Stimulated activated CD8-positive, alpha-beta memory T cell treated with anti-CD3 and anti-CD28 coated beads, Interleukin-4, amount 100 ng/mL, for 1 hour (primary cell): ENCODE results near the gene OSBPL6.
"Not testable (repeated sequence)": the region's sequence is repeated elsewhere in the genome, so short reads cannot be mapped to it uniquely, and the experiment has no call there.

Experiments used
- DNase-seq, 2 donors: peaks; one replicate each; pipeline ENCODE4 v3.0.0-alpha.2; 2020; ENCODE audit warnings: low read depth in 2 of 2, low spot score in 1 of 2

Gene OSBPL6

DNA sequence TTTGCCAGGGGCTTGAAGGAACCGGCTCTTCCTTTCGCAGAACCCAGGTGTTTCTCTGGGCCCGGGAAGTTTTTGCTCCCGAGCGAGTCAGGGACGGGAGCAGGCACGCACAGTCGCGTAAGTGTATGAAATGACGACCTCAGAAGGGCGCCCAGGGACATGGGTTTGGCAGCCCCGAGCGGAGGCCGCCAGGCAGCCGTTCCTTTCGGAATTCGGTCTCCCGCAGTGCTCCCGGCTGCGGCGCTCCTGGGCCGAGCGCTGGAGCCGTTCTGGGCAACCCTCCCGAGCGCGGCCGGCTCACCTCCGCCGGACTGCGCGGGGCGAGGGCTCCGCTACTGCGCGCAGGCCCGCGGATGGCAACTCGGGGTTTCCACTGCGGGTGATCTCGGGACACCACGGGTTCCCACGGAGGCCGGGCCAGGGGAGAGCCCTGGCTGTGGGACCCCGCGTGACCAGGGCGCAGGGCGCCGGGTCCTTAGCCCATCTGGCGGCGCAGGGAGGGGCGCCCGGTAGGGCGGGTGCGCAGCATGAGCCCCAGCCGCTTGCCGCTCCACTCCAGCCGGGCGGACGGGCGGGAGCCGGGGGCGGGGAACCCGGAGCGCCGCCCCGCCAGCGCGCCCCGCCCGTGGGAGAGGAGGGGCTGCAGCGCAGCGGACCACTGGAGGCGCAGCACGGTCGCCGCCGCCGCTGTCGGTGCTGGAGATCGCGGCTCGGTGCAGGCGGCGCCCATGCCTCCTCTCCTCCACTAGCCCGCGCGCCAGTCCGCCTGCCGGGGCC, at the start of gene OSBPL6:
Gene OSBPL6, plus strand, starts transcription at position 690 of the 777 bp plus-strand sequence. CDS start 111,673 bp downstream, outside the sequence.
- DNase-seq = peak in 1 of 2 donors; percentile 4

DNA sequence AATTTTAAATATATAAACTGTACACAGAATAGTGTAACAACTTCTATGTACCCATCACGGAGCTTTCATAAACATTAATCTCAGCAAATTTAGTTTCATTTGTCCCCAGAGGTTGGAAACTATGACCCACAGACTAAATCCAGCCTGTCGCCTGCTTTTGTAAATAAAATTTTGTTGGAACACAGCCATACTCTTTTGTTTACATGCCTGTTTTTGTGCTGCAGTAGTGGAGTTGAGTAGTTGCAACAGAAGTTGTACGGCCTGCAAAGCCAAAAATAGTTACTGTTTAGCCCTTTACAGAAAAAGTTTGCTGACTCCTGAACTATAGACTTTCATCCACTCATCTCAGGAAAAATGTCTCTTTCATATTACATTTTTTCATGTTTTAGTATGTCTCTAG, 42.3 kb upstream of the OSBPL6 start:
- no peak for DNase-seq

DNA sequence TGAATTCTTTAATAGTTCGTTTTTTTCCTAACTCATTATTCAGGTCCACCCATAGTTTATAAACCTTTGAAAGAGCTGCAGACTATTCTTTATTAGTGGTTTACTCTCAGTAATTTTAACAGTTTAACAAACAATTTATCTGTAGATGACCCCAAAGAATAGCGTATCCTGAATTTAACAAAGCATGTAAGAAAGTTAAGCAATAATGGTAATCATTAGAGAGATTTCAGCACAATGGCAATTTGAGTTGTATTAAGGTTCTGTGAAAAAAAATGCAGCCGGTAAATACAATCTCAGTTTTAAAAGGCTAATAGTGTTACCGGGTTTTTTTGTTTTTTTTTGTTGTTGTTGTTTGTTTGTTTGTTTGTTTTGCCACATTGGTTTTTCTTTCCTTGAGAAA, 41.8 kb upstream of the OSBPL6 start:
- no peak for DNase-seq

DNA sequence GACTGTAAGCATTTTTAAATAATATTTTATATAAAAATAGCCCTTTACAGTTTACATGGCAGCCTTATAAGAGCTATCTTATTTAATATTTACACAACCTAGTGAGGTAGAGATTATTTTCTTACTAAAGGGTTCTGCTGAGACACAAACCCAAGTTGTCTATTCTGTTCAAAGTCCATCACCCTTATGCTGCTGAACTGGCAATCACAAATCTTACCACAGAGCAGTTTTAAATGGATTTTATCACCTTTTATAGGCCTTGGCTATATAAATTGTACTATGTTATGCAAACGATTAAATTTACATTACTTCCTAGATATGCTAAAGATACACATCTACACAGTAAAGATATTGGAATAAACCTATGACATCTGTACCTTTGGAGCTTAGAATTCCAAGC, 41.3 kb upstream of the OSBPL6 start:
- DNase-seq = no peak

DNA sequence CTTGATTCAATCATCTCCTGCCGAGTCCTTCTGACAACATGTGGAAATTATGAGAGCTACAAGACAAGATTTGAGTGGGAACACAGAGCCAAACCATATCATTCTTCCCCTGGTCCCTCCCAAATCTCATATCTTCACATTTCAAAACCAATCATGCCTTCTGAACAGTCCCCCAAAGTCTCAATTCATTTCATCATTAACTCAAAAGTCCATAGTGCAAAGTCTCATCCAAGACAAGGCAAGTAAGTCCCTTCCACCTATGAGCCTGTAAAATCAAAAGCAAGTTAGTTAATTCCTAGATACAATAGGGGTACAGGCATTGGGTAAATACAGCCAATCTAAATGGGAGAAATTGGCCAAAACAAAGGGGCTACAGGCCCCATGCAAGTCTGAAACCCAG, 40.4 kb upstream of the OSBPL6 start:
- DNase-seq = not testable (repeated sequence)

DNA sequence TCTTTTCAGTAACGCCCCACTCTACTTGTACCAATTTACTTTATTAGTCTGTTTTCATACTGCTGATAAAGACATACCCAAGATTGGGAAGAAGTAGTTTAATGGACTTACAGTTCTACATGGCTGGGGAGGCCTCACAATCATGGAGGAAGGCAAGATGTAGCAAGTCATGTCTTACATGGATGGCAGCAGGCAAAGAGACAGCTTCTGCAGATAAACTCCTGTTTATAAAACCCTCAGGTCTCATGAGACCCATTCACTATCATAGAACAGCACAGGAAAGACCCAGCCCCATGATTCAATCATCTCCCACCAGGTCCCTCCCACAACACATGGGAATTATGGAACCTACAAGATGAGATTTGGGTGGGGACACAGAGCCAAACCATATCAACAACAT, 38.8 kb upstream of the OSBPL6 start:
- no peak for DNase-seq

DNA sequence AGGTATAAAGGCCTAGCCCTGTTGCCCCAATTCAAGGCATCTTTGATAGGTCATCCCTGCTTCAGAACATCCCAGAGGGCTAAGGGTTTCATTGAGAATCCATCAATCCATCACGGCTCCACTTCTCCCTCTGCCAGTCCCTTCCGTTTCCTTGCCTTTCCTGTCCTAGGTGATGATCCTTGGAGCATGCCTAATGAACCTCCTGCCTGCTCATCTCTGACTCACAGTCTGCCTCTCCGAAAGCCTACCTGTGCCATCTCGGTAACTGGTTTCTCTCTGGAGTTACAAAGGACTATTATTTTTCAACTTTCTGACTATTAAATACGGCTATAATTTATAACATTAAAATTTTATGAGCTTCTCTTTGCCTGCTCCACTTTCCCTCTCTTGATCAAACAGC, 36.7 kb upstream of the OSBPL6 start:
- no peak for DNase-seq

DNA sequence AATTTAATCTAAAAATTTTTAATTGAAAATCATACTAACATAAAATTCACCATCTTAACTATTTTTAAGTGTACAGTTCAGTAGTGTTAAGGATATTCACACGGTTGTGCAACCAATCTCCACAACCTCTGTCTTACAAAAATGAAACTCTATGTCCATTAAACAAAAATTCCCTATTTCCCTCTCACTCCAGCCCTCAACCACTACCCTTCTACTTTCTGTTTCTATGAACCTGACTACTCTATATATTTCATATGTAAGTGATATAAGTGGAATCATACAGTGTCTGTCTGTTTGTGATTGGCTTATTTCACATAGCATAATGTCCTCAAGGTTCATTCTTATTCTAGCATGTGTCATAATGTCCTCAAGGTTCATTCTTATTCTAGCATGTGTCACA, 34.3 kb upstream of the OSBPL6 start:
- DNase-seq = no peak

DNA sequence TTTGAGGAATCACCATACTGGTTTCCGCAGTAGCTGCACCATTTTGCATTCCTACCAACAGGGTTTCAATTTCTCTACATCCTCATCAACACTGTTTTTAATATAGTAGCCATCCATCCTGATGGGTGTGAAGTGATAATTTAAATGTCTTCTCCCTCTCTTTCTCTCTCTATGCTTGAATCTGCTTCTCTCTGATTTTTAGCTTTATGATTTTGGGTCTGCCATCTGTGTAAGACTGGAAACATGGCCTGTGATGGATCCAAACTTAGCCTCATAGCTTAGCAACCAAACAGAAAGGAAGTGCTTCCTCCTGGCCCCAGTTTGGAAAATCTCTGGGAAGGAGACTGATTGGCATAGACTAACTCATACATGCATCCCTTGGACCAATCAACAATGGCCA, 33.7 kb upstream of the OSBPL6 start:
- DNase-seq = no peak

DNA sequence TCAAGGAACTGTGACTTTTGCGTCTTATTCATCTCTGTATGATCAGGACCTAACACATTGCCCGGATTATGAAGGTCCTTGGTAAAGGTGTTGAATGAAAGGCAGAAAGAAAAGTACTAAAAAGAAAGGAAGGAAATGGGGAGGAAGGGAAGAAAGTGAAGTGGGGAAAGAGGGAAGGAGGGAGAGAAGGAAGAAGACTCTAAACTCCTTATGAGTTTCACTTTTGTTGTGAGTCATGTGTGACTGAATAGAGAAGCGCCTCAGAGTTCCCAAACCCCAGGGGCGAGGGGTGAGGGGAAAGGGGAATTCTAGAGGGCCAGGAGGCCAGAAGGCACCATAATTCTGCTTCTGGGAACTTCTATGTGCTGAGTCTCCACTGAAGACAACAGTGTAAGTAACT, 30.9 kb upstream of the OSBPL6 start:
- no peak for DNase-seq

DNA sequence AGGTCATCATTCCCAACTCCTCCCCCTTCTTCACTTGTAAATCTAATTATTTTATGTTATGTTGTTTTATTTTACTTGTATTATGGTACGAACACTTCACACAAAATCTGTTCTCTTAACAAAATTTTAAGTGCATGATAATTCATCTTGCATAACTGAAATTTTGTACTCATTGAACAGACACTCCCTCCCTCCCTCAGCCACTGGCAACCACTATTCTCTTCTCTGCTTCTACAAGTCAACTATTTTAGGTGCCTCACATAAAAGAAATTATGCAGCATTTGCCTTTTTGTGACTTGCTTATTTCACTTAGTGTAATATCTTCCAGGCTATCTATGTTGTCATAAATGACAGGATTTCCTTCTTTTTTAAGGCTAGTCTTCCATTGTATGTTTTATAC, 30.4 kb upstream of the OSBPL6 start:
- no peak for DNase-seq

DNA sequence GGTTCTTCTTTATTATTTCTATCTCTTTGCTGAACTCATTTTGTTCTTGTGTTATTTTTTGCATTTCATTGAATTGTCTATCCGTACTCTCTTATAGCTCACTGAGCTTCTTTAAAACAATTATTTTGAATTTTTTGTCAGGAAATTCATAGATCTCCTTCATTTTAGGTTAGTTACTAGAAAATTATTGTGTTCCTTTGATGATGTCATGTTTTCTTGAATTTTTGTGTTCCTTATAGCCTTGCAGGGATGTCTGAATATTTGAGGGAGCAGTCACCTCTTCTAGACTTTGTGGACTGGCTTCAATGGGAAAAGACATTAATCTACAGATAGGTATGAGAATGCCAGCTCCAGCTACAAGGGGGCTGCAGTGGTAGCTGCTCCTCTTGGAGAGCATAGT, 20.7 kb upstream of the OSBPL6 start:
- no peak for DNase-seq

DNA sequence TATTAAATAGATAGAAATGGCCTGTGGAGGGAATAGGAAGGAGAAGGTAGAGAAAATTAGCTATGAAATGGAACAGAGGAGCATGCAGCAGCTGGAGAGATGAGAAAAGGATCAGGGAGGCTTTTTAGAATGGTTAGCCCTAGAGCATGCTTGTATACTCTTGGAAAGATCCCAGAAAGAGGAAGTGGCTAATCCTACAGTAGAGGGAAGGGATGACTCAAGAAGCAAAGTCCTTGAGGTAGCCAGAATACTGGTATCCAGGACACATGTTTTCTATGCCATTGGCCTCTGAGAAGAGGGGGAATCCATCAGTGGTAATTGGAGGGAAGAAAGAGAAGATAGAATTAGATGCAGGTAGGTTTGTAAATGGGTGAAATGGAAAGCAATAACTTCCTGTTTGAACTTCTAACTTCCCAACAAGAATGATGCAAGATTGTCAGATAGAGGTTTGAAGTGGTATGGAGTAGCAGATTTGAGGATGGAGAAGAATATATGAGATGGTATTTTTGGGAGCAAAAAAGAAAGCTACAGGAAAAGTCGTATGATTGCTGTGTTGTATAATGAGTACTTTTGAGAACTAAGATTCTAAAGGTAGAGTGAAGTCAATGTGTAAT, 17.1 kb upstream of the OSBPL6 start:
- DNase-seq = no peak

DNA sequence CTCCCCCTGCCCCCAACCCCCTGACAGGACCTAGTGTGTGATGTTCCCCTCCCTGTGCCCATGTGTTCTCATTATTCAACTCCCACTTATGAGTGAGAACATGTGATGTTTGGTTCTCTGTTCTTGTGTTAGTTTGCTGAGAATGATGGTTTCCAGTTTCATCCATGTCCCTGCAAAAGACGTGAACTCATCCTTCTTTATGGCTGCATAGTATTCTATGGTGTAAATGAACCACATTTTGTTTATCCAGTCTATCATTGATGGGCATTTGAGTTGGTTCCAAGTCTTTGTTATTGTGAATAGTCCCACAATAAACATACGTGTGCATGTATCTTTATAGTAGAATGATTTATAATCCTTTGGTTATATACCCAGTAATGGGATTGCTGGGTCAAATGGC, 13.7 kb upstream of the OSBPL6 start:
- not testable (repeated sequence) for DNase-seq

DNA sequence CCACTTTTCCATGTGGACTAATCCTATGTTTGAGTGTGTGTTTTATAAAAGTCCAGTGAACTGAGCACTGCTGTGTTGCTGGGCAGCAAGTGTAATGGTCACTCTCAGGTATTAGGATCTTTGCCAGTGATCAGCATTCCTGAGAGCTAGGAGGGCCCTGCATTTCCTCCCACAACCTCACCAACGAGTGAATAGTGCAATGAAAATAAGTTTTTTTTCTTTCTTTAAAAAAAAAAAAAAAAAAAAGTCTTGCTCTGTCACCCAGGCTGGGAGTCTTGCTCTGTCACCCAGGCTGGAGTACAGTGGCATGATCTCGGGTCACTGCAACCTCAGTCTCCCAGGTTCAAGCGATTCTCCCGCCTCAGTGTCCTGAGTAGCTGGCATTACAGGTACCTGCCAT, 6.5 kb upstream of the OSBPL6 start:
- DNase-seq = no peak

DNA sequence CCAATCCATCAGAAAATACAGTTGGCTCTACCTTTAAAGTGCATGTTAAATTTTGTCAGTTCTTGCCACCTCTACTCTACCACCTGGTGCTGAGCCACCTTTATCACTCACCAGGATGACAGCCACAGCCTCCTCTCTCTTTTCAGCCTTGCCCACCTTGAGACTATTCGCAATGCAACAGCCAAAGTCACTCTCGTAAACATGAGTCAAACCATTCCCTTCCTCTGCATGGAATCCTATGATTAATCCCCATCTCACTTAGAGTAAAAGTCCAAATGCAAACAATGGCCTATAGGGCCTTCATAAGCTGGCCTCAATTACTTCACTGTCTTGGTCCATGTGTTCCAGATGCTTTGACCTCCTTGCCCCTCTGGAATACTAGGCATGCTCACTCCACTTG, 5.8 kb upstream of the OSBPL6 start:
- no peak for DNase-seq

DNA sequence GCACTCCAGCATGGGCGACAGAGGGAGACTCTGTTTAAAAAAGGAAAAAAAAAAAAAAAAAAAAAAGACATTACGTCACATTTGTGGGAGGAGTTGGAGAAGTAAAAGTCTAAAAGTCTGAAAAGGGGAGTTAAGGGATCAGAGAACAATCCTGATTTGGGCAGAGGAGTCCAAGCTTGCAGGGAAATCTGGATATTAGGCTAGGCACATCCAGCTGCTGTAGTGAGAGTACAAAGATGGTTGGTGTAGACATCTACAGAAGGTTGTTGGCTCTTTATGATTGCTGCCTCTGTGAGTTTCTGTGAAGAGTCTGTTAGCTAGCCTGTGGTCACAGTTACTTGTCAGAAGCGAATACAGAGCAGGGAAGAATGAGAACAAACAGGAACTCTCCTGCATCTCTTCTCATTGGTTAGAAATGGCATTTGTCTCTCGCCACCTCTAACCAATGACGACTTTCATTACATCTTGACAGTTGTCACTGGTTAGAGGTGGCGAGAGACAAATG, 3.3 kb upstream of the OSBPL6 start:
- no peak for DNase-seq

DNA sequence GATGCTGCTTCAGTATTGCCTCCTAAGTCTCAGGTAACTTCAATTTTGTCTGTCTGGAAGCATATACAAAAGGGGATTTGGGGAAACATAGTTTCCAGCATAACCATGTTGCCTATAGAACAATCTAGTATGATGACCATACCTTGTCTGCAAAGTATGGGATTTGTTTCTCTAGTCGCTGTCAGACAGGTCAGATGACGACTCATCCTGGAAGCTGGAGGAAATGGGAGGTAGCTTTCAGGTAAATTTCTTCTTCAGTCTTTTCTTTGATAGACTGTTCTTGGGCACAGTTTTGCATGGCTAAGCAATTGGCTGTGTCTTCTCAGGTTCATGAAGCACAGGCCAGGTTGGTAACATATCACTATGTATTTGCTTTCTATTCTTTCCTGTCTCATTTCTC, 2.8 kb upstream of the OSBPL6 start:
- DNase-seq = no peak

DNA sequence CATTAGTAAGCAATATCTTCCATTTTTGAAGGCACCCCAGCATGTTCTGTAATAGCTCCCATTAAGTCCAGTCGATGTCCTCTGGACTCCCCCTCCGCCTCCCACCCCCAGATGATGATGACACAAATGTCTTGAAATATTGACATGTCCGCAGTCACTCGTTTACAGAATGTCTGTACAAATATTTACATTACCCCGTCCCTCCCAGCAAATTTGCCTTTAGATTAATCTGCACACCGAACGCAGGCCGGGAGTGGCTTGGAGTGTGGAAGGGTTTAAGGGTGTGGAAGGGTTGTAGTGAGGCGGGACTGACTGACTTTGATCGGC, 853 bp upstream of the OSBPL6 start:
- no peak for DNase-seq

DNA sequence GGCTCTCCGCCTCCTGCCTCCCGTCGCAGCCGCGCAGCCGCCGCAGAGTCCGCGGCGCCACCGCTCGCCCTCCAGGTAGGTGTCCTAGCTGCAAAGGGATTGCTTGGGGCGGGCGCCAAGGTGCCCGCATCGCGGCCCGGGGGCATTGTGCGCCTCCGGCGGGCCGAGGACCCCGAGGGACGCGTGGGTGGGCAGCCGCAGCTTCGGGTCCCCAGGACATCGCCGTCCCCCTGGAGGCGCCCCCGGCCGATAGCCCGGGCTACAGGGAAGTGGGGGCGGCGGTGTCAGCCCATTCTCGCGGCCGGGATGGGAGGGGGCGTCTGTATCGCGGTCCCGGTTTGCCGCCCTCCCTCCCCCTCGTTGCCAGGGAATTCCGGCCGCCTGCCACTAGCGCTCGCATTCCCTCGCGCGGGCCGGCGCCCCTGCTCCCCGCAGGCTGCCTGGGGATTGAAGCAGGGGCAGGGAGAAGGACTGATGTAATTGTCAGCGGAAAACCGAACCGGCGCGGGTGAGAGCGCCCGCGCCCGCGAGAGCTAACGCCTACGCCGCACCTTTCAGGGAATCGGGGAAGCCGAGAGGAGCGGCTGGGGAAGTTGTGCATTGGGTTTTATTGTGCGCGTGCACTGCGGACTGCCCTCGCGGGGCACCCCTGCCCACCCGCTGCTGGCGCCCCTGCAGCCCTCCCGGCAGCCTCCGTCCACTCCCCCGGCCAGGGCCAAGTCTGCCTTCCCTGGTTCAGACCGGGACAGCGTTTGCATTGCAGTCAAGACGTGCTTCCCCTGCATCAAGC, 483 bp downstream of the OSBPL6 start:
- DNase-seq = no peak

DNA sequence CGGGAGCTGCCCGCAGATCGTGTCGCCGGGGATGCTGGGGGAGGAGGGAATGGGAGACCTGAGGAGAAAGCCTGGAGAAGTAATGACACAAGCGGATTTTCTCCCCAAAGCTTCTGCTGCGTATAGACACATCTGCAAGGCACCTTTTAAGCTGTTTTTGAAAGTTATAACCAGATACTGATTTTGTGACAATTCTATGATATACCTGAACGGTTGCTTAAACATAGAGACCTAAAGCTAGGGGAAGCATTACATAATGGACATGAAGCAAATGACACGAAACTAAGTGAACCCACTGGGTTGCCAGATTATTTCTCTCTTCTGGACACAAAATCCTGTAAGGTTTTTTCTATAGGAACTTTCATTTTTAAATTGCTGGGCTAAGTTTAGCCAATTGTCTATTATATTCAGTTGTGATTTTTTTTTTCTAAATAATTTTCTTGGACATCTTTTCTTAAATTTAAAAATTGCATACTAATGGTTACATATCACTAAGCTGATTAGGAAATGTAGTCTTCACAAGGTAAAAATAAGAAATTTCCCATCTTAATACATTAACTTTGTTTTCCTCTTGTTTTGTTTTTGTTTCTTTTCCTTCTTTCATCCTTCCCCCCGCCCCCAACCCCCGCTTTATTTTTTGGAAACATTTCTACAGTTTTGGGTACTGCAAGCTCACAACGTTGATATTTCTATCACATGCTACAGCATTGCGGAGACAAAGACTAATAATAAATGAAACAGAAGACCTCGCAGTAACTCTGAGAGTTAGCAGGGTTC, 1.3 kb downstream of the OSBPL6 start:
- no peak for DNase-seq
